Body of pancreas (tissue), 4 donors: ENCODE measurements around the gene BMAL1. TPM values are rescaled to one million over a fixed set of nuclear protein-coding genes. Genes with fewer than 3 reads are reported as not detected.

ENCODE experiments used
- ATAC-seq: fragments of 150-250 bp; one replicate; pipeline ENCODE4 v1.9.1; 2016
- DNase-seq, 4 donors: peaks; one replicate each; pipeline ENCODE4 v3.0.0-alpha.2; 2019
- H3K27ac ChIP-seq, 4 donors: fragments of 200-600 bp; sonication (generic); 1 replicate in 3 of 4; 2 replicates in 1 of 4; pipeline versions ENCODE4 v1.5.1 to v1.6.1; 2016 to 2019; ENCODE audit warnings: mild to moderate bottlenecking in 1 of 4, mixed read lengths in 1 of 4, moderate library complexity in 1 of 4
- H3K27me3 ChIP-seq, 2 donors: fragments of 200-600 bp; sonication (generic); one replicate each; pipeline ENCODE4 v1.6.0; 2016; ENCODE audit warnings: mild to moderate bottlenecking in 1 of 2
- H3K36me3 ChIP-seq, 2 donors: fragments of 200-600 bp; sonication (generic); replicated peaks in 1 of 2; 2 replicates each; pipeline ENCODE4 v1.5.1; 2016; ENCODE audit warnings: low read depth in 2 of 2; ENCODE audit not compliant: insufficient read depth in 1 of 2
- H3K4me1 ChIP-seq: fragments of 200-600 bp; sonication (generic); one replicate; pipeline ENCODE4 v1.6.0; 2016
- H3K4me3 ChIP-seq, 2 donors: fragments of 200-600 bp; sonication (generic); 1 replicate in 1 of 2; 2 replicates in 1 of 2; pipeline ENCODE4 v1.5.1; 2016 to 2019
- H3K9me3 ChIP-seq, 3 donors: fragments of 200-600 bp; sonication (generic); 1 replicate in 2 of 3; 2 replicates in 1 of 3; pipeline ENCODE4 v1.5.1; 2016
- POLR2A ChIP-seq, 3 donors: fragments of 450-650 bp; IDR thresholded peaks; one replicate each; pipeline ENCODE4 v1.6.1; 2016; ENCODE audit warnings: antibody characterized with exemption in 3 of 3, mild to moderate bottlenecking in 2 of 3
- WGBS, 2 donors: methylation state at CpG; one replicate each; pipeline ENCODE4 v1.1.5; 2017; 5-methylcytosine and 5-hydroxymethylcytosine counted together
- intact Hi-C: fragments of 100-400 bp; cut with DNase I; formaldehyde crosslinking; loops from one replicate; pipeline ENCODE4 v1.15.1; 2023
- total RNA-seq, 2 donors: library from RNA; depleted of rRNA; stranded (reverse); fragments of >200 nt; gene quantifications; one replicate each; pipeline ENCODE4 v1.1.0, GENCODE V29; 2016
- TF ChIP-seq, protein P1 (sequence below), 7 experiments: fragments of 450-650 bp in 4 of 7; fragments of 200-600 bp in 3 of 7; sonication (generic) in 3 of 7; IDR thresholded peaks; one replicate each; pipeline ENCODE4 v1.5.1; 2016 to 2019; ENCODE audit warnings: antibody characterized with exemption in 7 of 7

Gene BMAL1
- total RNA-seq, 2 donors from 2014 or later, result 19.5 to 35.3 TPM

DNA sequence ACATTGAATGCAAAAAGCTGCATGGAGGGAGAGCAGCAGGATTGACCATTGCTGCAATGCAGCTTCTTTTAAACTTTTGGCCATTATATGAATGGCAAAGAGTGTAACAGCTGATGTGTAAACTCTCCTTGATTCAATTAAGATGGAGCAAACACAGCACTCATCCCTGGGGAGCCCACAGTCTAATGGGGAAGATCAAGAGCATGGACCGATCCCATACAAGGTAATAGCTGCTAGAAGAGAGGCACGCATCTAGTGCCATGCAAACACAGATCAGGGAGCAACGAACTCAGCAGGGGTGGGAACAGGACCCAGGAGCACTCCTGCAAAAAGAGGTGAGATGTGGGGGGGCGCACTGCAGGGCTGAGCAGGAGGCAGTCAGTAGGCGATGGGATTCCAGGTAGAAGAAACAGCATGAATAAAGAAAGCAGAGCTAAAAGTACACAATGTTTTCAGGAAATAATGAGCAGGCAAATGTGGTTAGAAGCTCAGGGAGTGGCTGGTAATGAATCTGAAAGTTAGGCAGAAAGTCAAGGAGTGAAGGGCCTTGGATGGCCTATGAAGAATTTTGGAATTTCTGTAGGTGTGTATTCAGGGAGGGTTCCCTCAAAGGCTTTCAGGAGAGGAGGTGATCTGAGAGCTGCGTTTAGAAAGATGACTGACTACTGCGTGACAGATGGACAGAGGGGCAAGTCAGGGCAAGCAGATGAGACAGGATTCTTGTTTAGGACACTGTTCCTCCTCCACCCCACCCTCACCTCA lies 17.2 kb upstream of the BMAL1 start:
- Histone ChIP-seq H3K36me3 (no peaks in the 10 kb centered on the region), H3K9me3 (no peaks in the 10 kb centered on the region), H3K4me3 (no peak overlapping the region), H3K27me3 (no peaks in the 10 kb centered on the region), H3K4me1 (no peaks in the 10 kb centered on the region), H3K27ac (peak overlapping the region in 1 of 4 donors; percentile 34)
- intact Hi-C loops, result no loop called here
- no peak for TF ChIP-seq POLR2A (IDR thresholded peaks at IDR 0.05)
- TF ChIP-seq, protein P1, sequence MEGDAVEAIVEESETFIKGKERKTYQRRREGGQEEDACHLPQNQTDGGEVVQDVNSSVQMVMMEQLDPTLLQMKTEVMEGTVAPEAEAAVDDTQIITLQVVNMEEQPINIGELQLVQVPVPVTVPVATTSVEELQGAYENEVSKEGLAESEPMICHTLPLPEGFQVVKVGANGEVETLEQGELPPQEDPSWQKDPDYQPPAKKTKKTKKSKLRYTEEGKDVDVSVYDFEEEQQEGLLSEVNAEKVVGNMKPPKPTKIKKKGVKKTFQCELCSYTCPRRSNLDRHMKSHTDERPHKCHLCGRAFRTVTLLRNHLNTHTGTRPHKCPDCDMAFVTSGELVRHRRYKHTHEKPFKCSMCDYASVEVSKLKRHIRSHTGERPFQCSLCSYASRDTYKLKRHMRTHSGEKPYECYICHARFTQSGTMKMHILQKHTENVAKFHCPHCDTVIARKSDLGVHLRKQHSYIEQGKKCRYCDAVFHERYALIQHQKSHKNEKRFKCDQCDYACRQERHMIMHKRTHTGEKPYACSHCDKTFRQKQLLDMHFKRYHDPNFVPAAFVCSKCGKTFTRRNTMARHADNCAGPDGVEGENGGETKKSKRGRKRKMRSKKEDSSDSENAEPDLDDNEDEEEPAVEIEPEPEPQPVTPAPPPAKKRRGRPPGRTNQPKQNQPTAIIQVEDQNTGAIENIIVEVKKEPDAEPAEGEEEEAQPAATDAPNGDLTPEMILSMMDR (IDR thresholded peaks at IDR 0.05), result no peak
- 61 to 70% methylated on average over 7 of the region's 7 CpGs for WGBS, 2 donors
- DNase-seq (no peak), ATAC-seq (no peak)

DNA sequence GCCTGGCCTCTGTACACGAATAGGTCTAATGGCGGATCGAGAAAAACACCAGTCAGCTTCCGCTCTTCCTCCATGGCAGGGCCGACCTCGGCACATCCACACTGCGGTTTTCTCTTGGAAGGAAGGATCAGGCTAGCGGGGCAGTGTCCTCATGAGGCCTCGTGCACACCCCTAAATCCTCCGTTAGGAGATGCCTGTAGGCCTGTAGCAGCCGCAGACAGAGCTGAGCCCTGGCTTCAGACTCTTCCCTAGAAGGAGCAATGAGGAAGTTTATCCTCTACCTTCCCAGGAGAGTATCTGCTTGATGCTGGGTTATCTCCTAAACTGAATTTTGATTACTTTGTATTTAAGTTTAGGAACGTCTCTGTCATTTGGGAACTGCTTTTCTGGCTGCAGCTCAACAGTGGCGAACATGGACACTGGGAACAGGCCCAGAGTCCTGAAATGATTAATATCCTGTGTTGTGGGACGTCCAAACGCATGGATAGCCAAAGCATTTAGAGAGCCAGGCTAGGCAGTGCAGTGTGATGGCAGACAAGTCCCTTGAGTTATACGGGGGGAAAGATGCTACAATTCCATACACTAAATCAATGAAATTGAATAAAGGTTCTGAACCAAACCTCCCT lies 16.5 kb upstream of the BMAL1 start:
- 66 to 69% methylated on average over 16 of the region's 16 CpGs for WGBS, 2 donors
- Histone ChIP-seq H3K27me3 (no peaks in the 10 kb centered on the region), H3K4me3 (no peak overlapping the region), H3K4me1 (no peaks in the 10 kb centered on the region), H3K27ac (peak overlapping the region in 2 of 4 donors; percentile 24 to 34), H3K9me3 (no peaks in the 10 kb centered on the region), H3K36me3 (no peaks in the 10 kb centered on the region)
- intact Hi-C loops, result no loop called here
- TF ChIP-seq POLR2A (IDR thresholded peaks at IDR 0.05), result no peak
- TF ChIP-seq, protein P1 (IDR thresholded peaks at IDR 0.05), result no peak
- ATAC-seq (peak; percentile 35), DNase-seq (peak in 1 of 4 donors; percentile 18)

GRCh38 chr11:13261591-13262061 lies 16.0 kb upstream of the BMAL1 start:
- no peak for DNase-seq
- TF ChIP-seq, protein P1 (IDR thresholded peaks at IDR 0.05), result no peak
- no peak for TF ChIP-seq POLR2A (IDR thresholded peaks at IDR 0.05)
- intact Hi-C loops, result no loop called here
- H3K4me1 ChIP-seq, result no peaks in the 10 kb centered on the region
- peak overlapping the region in 2 of 4 donors; percentile 24 to 34 for H3K27ac ChIP-seq
- whole genome bisulfite sequencing, 2 donors, result 55 to 60% methylated on average over 8 of the region's 8 CpGs
- ATAC-seq, result peak; percentile 65
- no peaks in the 10 kb centered on the region for H3K27me3 ChIP-seq
- no peak overlapping the region for H3K4me3 ChIP-seq
- no peaks in the 10 kb centered on the region for H3K9me3 ChIP-seq
- H3K36me3 ChIP-seq, result no peaks in the 10 kb centered on the region

- Histone ChIP-seq H3K36me3 (no peaks in the 10 kb centered on the region), H3K4me1 (no peaks in the 10 kb centered on the region), H3K27ac (no peak overlapping the region), H3K4me3 (no peak overlapping the region), H3K9me3 (no peaks in the 10 kb centered on the region), H3K27me3 (no peaks in the 10 kb centered on the region)
- no peak for DNase-seq
- intact Hi-C loops, result no loop called here
- no peak for ATAC-seq
- TF ChIP-seq, protein P1 (IDR thresholded peaks at IDR 0.05), result no peak
- 61 to 72% methylated on average over 3 of the region's 3 CpGs for WGBS, 2 donors
Measured at GRCh38 chr11:13262096-13262495, 15.5 kb upstream of the BMAL1 start.
